ENCODE measurements around the gene GAA. TPM values are rescaled to one million over a fixed set of nuclear protein-coding genes. Genes with fewer than 3 reads are reported as not detected.

GAA gene
- total and polyA plus RNA-seq, 2 of the 8 experiments (the other 6 are each of a cell fraction or from before 2014, with no cell fraction given): 14.8 to 30.0 TPM

- no peak overlapping the region for H3K14ac ChIP-seq (ENCODE audit: insufficient read length)
- H4K20me1 ChIP-seq (replicated peaks in 1 of 2; ENCODE audit: control insufficient read depth in 1 of 2, insufficient read depth in 2 of 2, low read length in 2 of 2): no peaks in the 10 kb centered on the region
- no peaks in the 10 kb centered on the region for H3K79me2 ChIP-seq (ENCODE audit: control insufficient read depth in 1 of 2, insufficient read depth in 2 of 2, low read length in 2 of 2)
- H3K23me2 ChIP-seq (ENCODE audit: low read depth, low read length): no peaks in the 10 kb centered on the region
- no peaks in the 10 kb centered on the region; a peak in 1 of 7 replicates for H3K4me1 ChIP-seq (replicated peaks in 1 of 4; ENCODE audit: control insufficient read depth in 3 of 4, insufficient read depth in 4 of 4, low read length in 3 of 4)
- H3K4me2 ChIP-seq (ENCODE audit: insufficient read depth in 1 of 2, low read depth in 2 of 2, low read length in 2 of 2): no peak overlapping the region
- H3K36me3 ChIP-seq (ENCODE audit: control insufficient read depth in 2 of 4, insufficient read depth in 4 of 4, low read length in 3 of 4): no peaks in the 10 kb centered on the region
- peak in 1 of 2 experiments; percentile 43 for DNase-seq (ENCODE audit: low read depth in 1 of 2, low spot score in 2 of 2)
- POLR2A ChIA-PET (ENCODE audit: partially characterized antibody): no interaction called here
- WGBS, 2 experiments (ENCODE audit: extremely low coverage in 1 of 2, insufficient coverage in 1 of 2, insufficient read length in 1 of 2, insufficient replicate concordance in 2 of 2, low coverage in 1 of 2, low lambda C conversion rate in 2 of 2, missing lambda C conversion rate in 1 of 2): 92% methylated on average over 16 of the region's 16 CpGs; no CpG with 5 or more reads in 1 of the 2 experiments
- CTCF ChIA-PET (ENCODE audit: partially characterized antibody): interaction anchor here (0.9 to 4.4 kb wide), 5 partner anchors 8 to 29 kb away, joined by 3 to 33 read pairs (median 3); no protein-coding TSS in a partner anchor
- H3K27ac ChIP-seq (ENCODE audit: low read depth, low read length): no peak overlapping the region
- no peak overlapping the region for H2BK15ac ChIP-seq (ENCODE audit: low read length)
- H4K91ac ChIP-seq (replicated peaks; ENCODE audit: insufficient read length, low read length): no peak overlapping the region
- TF ChIP-seq NANOG (IDR thresholded peaks at IDR 0.05; ENCODE audit: insufficient read depth, low read depth, low read length, poor library complexity, severe bottlenecking) (no peak), CHD1 (IDR thresholded peaks at IDR 0.05; ENCODE audit: low read depth, low read length) (no peak), TCF12 (IDR thresholded peaks at IDR 0.05; ENCODE audit: low read depth, low read length) (no peak)
- H4K5ac ChIP-seq (ENCODE audit: insufficient read length, low read depth, low read length): no peak overlapping the region
- no peak overlapping the region for H3K4ac ChIP-seq (replicated peaks; ENCODE audit: insufficient read length, low read depth, low read length)
- H2AK5ac ChIP-seq (ENCODE audit: low read depth, low read length): no peak overlapping the region
- no peaks in the 10 kb centered on the region for H3K9me3 ChIP-seq (ENCODE audit: insufficient read depth in 2 of 2, low read depth in 1 of 2, low read length in 1 of 2)
- no peak overlapping the region for H3K56ac ChIP-seq (replicated peaks; ENCODE audit: insufficient read length, low read depth, low read length)
- H2BK5ac ChIP-seq (ENCODE audit: low read depth, low read length): no peak overlapping the region
- H3K79me1 ChIP-seq (ENCODE audit: low read depth, low read length): no peaks in the 10 kb centered on the region
- FAIRE-seq: no peak
- no peak overlapping the region for H3K4me3 ChIP-seq (ENCODE audit: extremely low read depth in 1 of 4, insufficient read depth in 2 of 4, low read depth in 3 of 4, low read length in 4 of 4)
- H4K8ac ChIP-seq (ENCODE audit: extremely low read depth, insufficient read depth, low read length): no peak overlapping the region
- no peak overlapping the region for H2BK12ac ChIP-seq (ENCODE audit: low read depth, low read length)
- no peak overlapping the region for H2BK120ac ChIP-seq (replicated peaks; ENCODE audit: low read depth, low read length)
- H2AFZ ChIP-seq (ENCODE audit: low read length): no peak overlapping the region
- H3K27me3 ChIP-seq (replicated peaks in 1 of 4; ENCODE audit: control insufficient read depth in 3 of 4, extremely low read depth in 1 of 4, insufficient read depth in 3 of 4, low read length in 3 of 4): peaks cover 0 to 6% (median 5%) of the 10 kb centered on the region in 4 experiments; a peak in 2 of 7 replicates
- no peak overlapping the region for H3K9ac ChIP-seq (replicated peaks in 1 of 4; ENCODE audit: extremely low read depth in 1 of 4, low read depth in 3 of 4, low read length in 3 of 4)
- no peak overlapping the region for H2BK20ac ChIP-seq (ENCODE audit: low read length)
- H3K18ac ChIP-seq (ENCODE audit: extremely low read depth, low read length): no peak overlapping the region
- H3K23ac ChIP-seq (ENCODE audit: insufficient read length): no peak overlapping the region
Observed at GRCh38 chr17:80095844-80096475, 5.4 kb upstream of the GAA start.
